HG02938 (cell line): Measurements from ENCODE around the gene ELOVL7.
"Not testable (repeated sequence)": the region's sequence is repeated elsewhere in the genome, so short reads cannot be mapped to it uniquely, and the experiment has no call there.

Experiments
- ATAC-seq: cut with Tn5 transposase; IDR thresholded peaks from one replicate; pipeline ENCODE4 v1.9.1; 2021; ENCODE audit warnings: mild to moderate bottlenecking, moderate library complexity; ENCODE audit not compliant: unreplicated experiment

Gene ELOVL7

DNA sequence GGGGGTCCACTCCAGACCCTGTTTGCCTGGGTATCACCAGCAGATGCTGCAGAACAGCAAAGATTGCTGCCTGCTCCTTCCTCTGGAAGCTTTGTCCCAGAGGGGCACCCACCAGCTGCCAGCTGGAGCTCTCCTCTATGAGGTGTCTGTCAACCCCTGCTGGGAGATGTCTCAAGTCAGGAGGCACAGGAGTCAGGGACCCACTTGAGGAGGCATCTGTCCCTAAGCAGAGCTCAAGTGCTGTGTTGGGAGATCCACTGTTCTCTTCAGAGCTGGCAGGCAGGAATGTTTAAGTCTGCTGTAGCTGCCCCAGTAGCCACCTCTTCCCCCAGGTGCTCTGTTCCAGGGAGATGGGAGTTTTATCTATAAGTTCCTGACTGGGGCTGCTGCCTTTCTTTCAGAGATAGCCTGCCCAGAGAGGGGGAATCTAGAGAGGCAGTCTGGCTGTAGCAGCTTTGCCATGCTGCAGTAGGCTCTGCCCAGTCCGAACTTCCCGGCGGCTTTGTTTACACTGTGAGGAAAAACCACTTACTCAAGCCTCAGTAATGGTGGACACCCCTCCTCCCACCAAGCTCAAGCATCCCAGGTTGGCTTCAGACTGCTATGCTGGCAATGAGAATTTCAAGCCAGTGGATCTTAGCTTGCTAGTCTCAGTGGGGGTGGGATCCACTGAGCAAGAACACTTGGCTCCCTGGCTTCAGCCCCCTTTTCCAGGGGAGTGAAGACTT lies 128.7 kb downstream of the ELOVL7 start:
- not testable (repeated sequence) for ATAC-seq

DNA sequence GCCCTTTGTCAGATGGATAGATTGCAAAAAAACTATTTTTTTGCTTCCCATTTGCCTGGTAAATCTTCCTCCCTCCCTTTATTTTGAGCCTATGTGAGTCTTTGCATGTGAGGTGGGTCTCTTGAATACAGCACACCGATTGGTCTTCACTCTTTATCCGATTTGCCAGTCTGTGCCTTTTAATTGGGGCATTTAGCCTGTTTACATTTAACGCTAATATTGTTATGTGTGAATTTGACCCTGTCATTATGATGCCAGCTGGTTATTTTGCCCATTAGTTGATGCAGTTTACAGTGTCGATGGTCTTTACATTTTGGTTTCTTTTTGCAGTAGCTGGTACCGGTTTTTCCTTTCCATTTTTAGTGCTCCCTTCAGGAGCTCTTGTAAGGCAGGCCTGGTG lies 131.1 kb downstream of the ELOVL7 start:
- no peak for ATAC-seq

DNA sequence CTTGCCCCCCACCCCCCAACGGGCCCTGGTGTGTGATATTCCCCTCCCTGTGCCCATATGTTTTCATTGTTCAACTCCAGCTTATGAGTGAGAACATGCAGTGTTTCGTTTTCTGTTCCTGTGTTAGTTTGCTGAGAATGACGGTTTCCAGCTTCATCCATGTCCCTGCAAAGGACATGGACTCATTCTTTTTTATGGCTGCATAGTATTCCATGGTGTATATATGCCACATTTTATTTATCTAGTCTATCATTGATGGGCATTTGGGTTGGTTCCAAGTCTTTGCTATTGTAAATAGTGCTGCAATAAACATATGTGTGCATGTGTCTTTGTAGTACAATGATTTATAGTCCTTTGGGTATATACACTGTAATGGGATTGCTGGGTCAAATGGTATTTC lies 132.2 kb downstream of the ELOVL7 start:
- not testable (repeated sequence) for ATAC-seq

DNA sequence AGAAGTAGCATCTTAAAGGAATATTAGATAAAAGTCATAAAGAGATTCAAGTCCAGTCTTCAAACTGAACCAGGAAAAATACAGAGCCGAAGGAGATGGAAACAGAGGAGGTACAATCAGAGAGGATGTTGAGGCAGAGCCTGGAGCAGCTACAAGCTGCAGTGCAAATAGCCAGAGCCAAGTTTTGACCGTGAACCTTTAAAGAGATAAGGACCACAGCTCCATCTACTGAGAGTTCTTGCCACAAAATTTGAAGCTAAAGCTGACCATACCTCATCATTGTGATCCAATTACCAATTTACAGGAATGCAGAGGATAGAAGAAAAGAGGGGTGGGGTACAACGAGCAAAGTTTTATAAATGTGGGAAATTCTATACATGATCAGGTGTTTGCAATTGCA lies 133.7 kb downstream of the ELOVL7 start:
- ATAC-seq, result no peak

DNA sequence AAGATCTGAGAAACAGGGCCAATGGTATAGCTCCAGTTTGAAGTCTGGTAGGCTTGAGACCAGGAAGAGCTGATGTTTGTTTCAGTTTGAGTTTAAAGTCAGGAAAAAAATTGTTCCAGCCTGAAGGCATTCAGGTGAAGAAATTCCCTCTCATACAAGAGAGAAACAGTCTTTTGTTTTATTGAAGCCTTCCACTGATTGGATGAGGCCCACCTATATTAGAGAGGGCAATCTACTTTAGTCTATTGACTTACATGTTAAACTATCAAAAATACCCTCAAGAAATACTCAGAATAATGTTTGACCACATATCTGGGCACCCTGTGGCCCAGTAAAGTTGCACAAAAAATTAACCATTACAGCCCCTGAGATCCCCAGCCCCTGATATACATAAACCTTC lies 138.9 kb downstream of the ELOVL7 start:
- no peak for ATAC-seq

DNA sequence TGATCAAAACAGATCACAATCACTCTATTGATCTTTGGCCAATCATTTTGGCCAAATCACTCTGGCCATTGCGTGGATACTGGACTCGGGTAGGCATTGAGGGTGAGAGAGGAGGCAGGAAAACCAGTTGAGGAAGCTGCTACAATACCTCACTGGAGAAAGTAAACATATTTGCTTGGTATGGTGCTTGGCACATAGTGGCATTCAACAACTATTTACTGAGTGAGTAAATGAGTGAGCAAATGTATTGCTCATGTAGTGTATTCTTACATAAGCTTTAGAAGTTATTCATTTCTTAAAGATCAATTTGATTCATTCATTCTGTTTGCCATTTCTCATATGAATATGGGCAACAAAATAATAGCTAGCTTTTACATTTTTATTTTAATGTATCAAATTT lies 140.1 kb downstream of the ELOVL7 start:
- no peak for ATAC-seq
